A549 (cell line): ENCODE data around the gene LDHAL6B. TPM values are rescaled to one million over a fixed set of nuclear protein-coding genes. Genes with fewer than 3 reads are reported as not detected.
A peak's percentile ranks its signal among the peaks of the same experiment; 100 is the strongest.

Experiments used
- ATAC-seq, 2 experiments: fragments of 200-7000 bp in 1 of 2; fragments of >200 bp in 1 of 2; cut with Nextera tagmentation in 1 of 2; cut with Tn5 transposase in 1 of 2; 3 replicates each; pipeline versions ENCODE4 v1.8.0 to v1.9.1; 2018 to 2020; ENCODE audit warnings: mild to moderate bottlenecking in 1 of 2, moderate library complexity in 1 of 2
- CTCF ChIA-PET: fragments of 300-600 bp; sonication (Branson Sonifier 250); formaldehyde crosslinking; extraction: SDS; loops from one replicate; lab custom pipeline; 2021; ENCODE audit warnings: antibody characterized with exemption, inconsistent platforms; lab: Yijun Ruan, JAX
- POLR2A ChIA-PET: fragments of 350-600 bp; formaldehyde crosslinking; extraction: SDS; loops from one replicate; lab custom pipeline; 2021; ENCODE audit warnings: antibody characterized with exemption, inconsistent platforms; lab: Yijun Ruan, JAX
- DNase-seq, 2 experiments: peaks; one replicate each; pipeline versions ENCODE4 v3.0.0 to v3.0.0-alpha.2; 2011 to 2016; ENCODE audit warnings: low read depth in 1 of 2, low spot score in 1 of 2
- FAIRE-seq: peaks from 2 replicates; lab custom pipeline; 2011; peaks lifted over from hg19 to GRCh38; lab: Jason Lieb, UNC
- H3K27ac ChIP-seq, 2 experiments: fragments of >200 bp; sonication (Bioruptor Twin); formaldehyde crosslinking; 3 replicates each; pipeline ENCODE4 v1.5.1; 2016 to 2017
- H3K4me1 ChIP-seq: fragments of >200 bp; sonication (Bioruptor Twin); formaldehyde crosslinking; 3 replicates; pipeline ENCODE4 v1.6.1; 2016
- H3K4me2 ChIP-seq: fragments of >200 bp; sonication (Bioruptor Twin); formaldehyde crosslinking; 3 replicates; pipeline ENCODE4 v1.6.1; 2016
- H3K4me3 ChIP-seq: fragments of >200 bp; sonication (Bioruptor Twin); formaldehyde crosslinking; 3 replicates; pipeline ENCODE4 v1.5.1; 2016
- H3K9me3 ChIP-seq: fragments of >200 bp; sonication (Bioruptor Twin); formaldehyde crosslinking; 3 replicates; pipeline ENCODE4 v1.6.1; 2016
- CBX2 ChIP-seq: fragments of 200-600 bp; sonication (generic); IDR thresholded peaks from 2 replicates; pipeline ENCODE4 v1.6.1; 2016; ENCODE audit warnings: low read depth, mild to moderate bottlenecking, borderline replicate concordance
- CBX8 ChIP-seq: fragments of 200-600 bp; sonication (generic); IDR thresholded peaks from 2 replicates; pipeline ENCODE4 v1.6.1; 2016
- CEBPB ChIP-seq, 2 experiments: fragments of >200 bp in 1 of 2; sonication (Bioruptor Twin) in 1 of 2; formaldehyde crosslinking in 1 of 2; IDR thresholded peaks; 2 replicates each; pipeline ENCODE4 v1.6.1; 2012 to 2016
- CHD2 ChIP-seq: fragments of 150-350 bp; IDR thresholded peaks from 2 replicates; pipeline ENCODE4 v1.6.1; 2014; ENCODE audit warnings: low read length; ENCODE audit not compliant: partially characterized antibody
- CHD4 ChIP-seq: fragments of 200-600 bp; sonication (generic); IDR thresholded peaks from 2 replicates; pipeline ENCODE4 v1.6.1; 2016; ENCODE audit warnings: antibody characterized with exemption, mild to moderate bottlenecking, borderline replicate concordance
- FOSB ChIP-seq: fragments of 250-450 bp; sonication (Bioruptor Pico); IDR thresholded peaks from 2 replicates; pipeline ENCODE4 v1.5.0; 2020; ENCODE audit warnings: mild to moderate bottlenecking, moderate library complexity
- FOXS1 ChIP-seq: fragments of 250-450 bp; sonication (Bioruptor Pico); IDR thresholded peaks from 2 replicates; pipeline ENCODE4 v1.5.0; 2020; ENCODE audit warnings: mild to moderate bottlenecking, moderate library complexity
- GATA3 ChIP-seq: IDR thresholded peaks from 2 replicates; pipeline ENCODE4 v1.6.1; 2012; ENCODE audit warnings: borderline replicate concordance
- HEYL ChIP-seq: fragments of 250-450 bp; sonication (Bioruptor Pico); IDR thresholded peaks from 2 replicates; pipeline ENCODE4 v1.8.0; 2021; ENCODE audit warnings: mild to moderate bottlenecking, moderate library complexity
- HOXB13 ChIP-seq: fragments of 250-450 bp; sonication (Bioruptor Pico); IDR thresholded peaks from 2 replicates; pipeline ENCODE4 v1.5.0; 2020; ENCODE audit warnings: low read depth, mild to moderate bottlenecking, moderate library complexity
- JUN ChIP-seq, 2 experiments: fragments of >200 bp; sonication (Bioruptor Twin); formaldehyde crosslinking; IDR thresholded peaks; 2 replicates in 1 of 2; 3 replicates in 1 of 2; pipeline ENCODE4 v1.6.1; 2016 to 2017
- JUNB ChIP-seq: fragments of >200 bp; sonication (Bioruptor Twin); formaldehyde crosslinking; IDR thresholded peaks from 2 replicates; pipeline ENCODE4 v1.6.1; 2016
- KDM5A ChIP-seq: fragments of 200-600 bp; sonication (generic); IDR thresholded peaks from 2 replicates; pipeline ENCODE4 v1.6.1; 2016; ENCODE audit warnings: antibody characterized with exemption, mild to moderate bottlenecking
- MAFK ChIP-seq: fragments of 450-650 bp; IDR thresholded peaks from 2 replicates; pipeline ENCODE4 v1.6.1; 2014; ENCODE audit not compliant: partially characterized antibody
- NFE2L2 ChIP-seq: fragments of 150-350 bp; conservative IDR thresholded peaks from 2 replicates; pipeline ENCODE4 v1.6.1; 2014; ENCODE audit warnings: low read length
- PHF8 ChIP-seq: fragments of 200-600 bp; sonication (generic); IDR thresholded peaks from 2 replicates; pipeline ENCODE4 v1.6.1; 2016; ENCODE audit warnings: low read depth, mild to moderate bottlenecking, antibody characterized with exemption, moderate library complexity, borderline replicate concordance
- POLR2A ChIP-seq: IDR thresholded peaks from 2 replicates; pipeline ENCODE4 v1.6.1; 2012; ENCODE audit warnings: mild to moderate bottlenecking, low read length
- RFX5 ChIP-seq: fragments of 450-650 bp; IDR thresholded peaks from 2 replicates; pipeline ENCODE4 v1.7.1; 2014; ENCODE audit warnings: antibody characterized with exemption, mild to moderate bottlenecking, moderate library complexity
- RNF2 ChIP-seq: fragments of 200-600 bp; sonication (generic); IDR thresholded peaks from 2 replicates; pipeline ENCODE4 v1.6.1; 2016; ENCODE audit warnings: low read depth, mild to moderate bottlenecking, antibody characterized with exemption, moderate library complexity, borderline replicate concordance
- SREBF2 ChIP-seq: fragments of 450-650 bp; IDR thresholded peaks from 2 replicates; pipeline ENCODE4 v1.6.1; 2014; ENCODE audit warnings: mild to moderate bottlenecking, moderate library complexity
- ZC3H11A ChIP-seq: fragments of 450-650 bp; IDR thresholded peaks from 2 replicates; pipeline ENCODE4 v1.6.1; 2014; ENCODE audit warnings: antibody characterized with exemption, mild to moderate bottlenecking
- ZFP36 ChIP-seq: fragments of 450-650 bp; IDR thresholded peaks from 2 replicates; pipeline ENCODE4 v1.6.1; 2014; ENCODE audit warnings: borderline replicate concordance; ENCODE audit not compliant: partially characterized antibody
- WGBS: methylation state at CpG from one replicate; pipeline ENCODE4 v1.1.6; 2017; ENCODE audit errors: missing lambda C conversion rate; 5-methylcytosine and 5-hydroxymethylcytosine counted together
- polyA plus RNA-seq, 4 experiments: library from polyadenylated mRNA; depleted of rRNA in 3 of 4; stranded (reverse); fragments of >200 nt; fragmentation: RNase III in 1 of 4; extraction: RNeasy Plus Mini Kit Qiagen cat#74134 plus additional on column Dnase treatment in 1 of 4; gene quantifications; 2 replicates in 3 of 4; 3 replicates in 1 of 4; pipeline ENCODE4 v1.2.3, GENCODE V29; 2011 to 2017
- TF ChIP-seq, protein P1 (sequence below): fragments of 150-350 bp; IDR thresholded peaks from 2 replicates; pipeline ENCODE4 v1.6.1; 2014; ENCODE audit warnings: low read depth, mild to moderate bottlenecking, low read length
- TF ChIP-seq, protein P2 (sequence below): fragments of 200-600 bp; sonication (generic); IDR thresholded peaks from 2 replicates; pipeline ENCODE4 v1.6.1; 2016; ENCODE audit warnings: antibody characterized with exemption, mild to moderate bottlenecking, moderate library complexity
- TF ChIP-seq, protein P3 (sequence below): fragments of 250-450 bp; sonication (Bioruptor Pico); IDR thresholded peaks from 2 replicates; pipeline ENCODE4 v1.5.0; 2021; ENCODE audit warnings: mild to moderate bottlenecking, moderate library complexity, borderline replicate concordance
- TF ChIP-seq, protein P4 (sequence below): IDR thresholded peaks from 2 replicates; pipeline ENCODE4 v1.6.1; 2012; ENCODE audit warnings: low read depth, borderline replicate concordance
- TF ChIP-seq, protein P5 (sequence below): IDR thresholded peaks from 2 replicates; pipeline ENCODE4 v1.6.1; 2012

Gene LDHAL6B
- polyA plus RNA-seq, 2 of the 4 experiments (the other 2 are of a cell fraction) = not detected

DNA sequence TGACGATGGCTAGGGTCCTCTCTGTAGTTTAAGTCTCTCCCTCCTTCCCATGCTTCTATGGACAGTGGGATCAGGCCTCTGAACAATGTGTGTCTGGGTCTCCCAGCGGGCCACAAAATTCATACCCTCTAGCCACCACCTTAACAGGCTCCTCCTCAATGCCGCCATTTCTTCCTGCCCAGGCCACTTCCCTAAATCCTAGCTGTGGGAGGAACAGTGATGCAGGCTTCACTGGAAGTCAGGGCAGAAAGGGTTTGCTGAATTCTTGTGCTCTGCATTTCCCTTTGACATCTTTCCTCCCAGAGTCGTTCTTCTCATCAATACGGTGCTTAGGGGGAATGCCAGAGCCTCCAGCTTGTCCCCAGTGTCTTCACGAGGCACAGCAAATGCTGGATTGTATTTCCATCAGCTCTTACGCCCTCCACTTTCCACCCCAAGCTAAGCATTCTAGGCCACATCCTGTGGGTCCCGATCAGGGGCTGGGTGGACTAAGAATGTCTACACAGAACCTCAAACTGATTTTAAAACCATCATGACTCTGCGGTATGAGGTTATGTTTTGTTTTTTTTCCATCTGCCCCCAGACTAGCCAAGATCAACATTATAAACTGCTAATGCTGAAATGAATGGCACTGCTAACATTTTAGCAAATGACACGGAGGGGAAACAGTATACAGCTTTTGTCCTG, 11.9 kb upstream of the LDHAL6B start:
- no peak overlapping the region for H3K4me3 ChIP-seq
- no peak overlapping the region for H3K4me2 ChIP-seq
- DNase-seq = no peak
- H3K27ac ChIP-seq = peak overlapping the region in 1 of 2 experiments; percentile 91; a peak in 3 of 6 replicates
- ChIA-PET POLR2A (no interaction called here), CTCF (interaction anchor here (2.9 kb wide), 1 partner anchor 20 kb away, joined by 10 read pairs; no protein-coding TSS in a partner anchor)
- H3K4me1 ChIP-seq = peaks cover 60% of the 10 kb centered on the region
- WGBS = 93% methylated on average over 10 of the region's 10 CpGs
- TF ChIP-seq SREBF2 (no peak), FOSB (CRISPR knock-in tag) (no peak), JUNB (no peak), KDM5A (no peak), ZFP36 (no peak), CBX2 (no peak), ZC3H11A (no peak), MAFK (no peak), NFE2L2 (no peak), CEBPB (IDR thresholded peaks at IDR 0.05) (no peak), GATA3 (no peak), PHF8 (no peak), CBX8 (no peak), FOXS1 (CRISPR knock-in tag) (no peak)
- TF ChIP-seq, protein P1, sequence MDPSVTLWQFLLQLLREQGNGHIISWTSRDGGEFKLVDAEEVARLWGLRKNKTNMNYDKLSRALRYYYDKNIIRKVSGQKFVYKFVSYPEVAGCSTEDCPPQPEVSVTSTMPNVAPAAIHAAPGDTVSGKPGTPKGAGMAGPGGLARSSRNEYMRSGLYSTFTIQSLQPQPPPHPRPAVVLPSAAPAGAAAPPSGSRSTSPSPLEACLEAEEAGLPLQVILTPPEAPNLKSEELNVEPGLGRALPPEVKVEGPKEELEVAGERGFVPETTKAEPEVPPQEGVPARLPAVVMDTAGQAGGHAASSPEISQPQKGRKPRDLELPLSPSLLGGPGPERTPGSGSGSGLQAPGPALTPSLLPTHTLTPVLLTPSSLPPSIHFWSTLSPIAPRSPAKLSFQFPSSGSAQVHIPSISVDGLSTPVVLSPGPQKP = no peak
- H3K9me3 ChIP-seq = no peaks in the 10 kb centered on the region
- FAIRE-seq = no peak
- no peak for ATAC-seq

DNA sequence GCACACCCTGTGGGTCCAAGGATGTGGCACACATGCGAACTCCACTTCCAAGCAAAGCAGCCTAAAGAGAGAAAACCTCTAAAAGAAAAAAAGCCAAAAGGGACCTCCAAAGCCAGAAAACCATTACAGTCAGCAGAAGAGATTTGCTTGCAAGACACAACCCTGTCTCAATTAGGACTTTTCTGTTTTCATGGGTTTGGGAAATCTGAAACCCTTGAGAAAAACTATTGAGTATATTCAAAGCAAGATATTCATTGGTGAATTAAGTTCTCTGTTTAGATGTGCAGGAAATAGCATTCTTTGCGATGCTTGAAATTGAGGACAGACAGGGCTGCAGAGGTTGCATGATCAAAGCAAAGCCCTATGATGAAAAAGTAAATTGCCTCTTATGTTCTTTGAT, 10.2 kb upstream of the LDHAL6B start:
- TF ChIP-seq CHD4 = no peak
- no peak for TF ChIP-seq SREBF2
- no peak for TF ChIP-seq GATA3
- no peak for TF ChIP-seq JUN (IDR thresholded peaks at IDR 0.05)
- TF ChIP-seq, protein P2, sequence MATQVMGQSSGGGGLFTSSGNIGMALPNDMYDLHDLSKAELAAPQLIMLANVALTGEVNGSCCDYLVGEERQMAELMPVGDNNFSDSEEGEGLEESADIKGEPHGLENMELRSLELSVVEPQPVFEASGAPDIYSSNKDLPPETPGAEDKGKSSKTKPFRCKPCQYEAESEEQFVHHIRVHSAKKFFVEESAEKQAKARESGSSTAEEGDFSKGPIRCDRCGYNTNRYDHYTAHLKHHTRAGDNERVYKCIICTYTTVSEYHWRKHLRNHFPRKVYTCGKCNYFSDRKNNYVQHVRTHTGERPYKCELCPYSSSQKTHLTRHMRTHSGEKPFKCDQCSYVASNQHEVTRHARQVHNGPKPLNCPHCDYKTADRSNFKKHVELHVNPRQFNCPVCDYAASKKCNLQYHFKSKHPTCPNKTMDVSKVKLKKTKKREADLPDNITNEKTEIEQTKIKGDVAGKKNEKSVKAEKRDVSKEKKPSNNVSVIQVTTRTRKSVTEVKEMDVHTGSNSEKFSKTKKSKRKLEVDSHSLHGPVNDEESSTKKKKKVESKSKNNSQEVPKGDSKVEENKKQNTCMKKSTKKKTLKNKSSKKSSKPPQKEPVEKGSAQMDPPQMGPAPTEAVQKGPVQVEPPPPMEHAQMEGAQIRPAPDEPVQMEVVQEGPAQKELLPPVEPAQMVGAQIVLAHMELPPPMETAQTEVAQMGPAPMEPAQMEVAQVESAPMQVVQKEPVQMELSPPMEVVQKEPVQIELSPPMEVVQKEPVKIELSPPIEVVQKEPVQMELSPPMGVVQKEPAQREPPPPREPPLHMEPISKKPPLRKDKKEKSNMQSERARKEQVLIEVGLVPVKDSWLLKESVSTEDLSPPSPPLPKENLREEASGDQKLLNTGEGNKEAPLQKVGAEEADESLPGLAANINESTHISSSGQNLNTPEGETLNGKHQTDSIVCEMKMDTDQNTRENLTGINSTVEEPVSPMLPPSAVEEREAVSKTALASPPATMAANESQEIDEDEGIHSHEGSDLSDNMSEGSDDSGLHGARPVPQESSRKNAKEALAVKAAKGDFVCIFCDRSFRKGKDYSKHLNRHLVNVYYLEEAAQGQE = no peak
- TF ChIP-seq, protein P1 = no peak
- TF ChIP-seq CHD2 = no peak
- TF ChIP-seq, protein P3, sequence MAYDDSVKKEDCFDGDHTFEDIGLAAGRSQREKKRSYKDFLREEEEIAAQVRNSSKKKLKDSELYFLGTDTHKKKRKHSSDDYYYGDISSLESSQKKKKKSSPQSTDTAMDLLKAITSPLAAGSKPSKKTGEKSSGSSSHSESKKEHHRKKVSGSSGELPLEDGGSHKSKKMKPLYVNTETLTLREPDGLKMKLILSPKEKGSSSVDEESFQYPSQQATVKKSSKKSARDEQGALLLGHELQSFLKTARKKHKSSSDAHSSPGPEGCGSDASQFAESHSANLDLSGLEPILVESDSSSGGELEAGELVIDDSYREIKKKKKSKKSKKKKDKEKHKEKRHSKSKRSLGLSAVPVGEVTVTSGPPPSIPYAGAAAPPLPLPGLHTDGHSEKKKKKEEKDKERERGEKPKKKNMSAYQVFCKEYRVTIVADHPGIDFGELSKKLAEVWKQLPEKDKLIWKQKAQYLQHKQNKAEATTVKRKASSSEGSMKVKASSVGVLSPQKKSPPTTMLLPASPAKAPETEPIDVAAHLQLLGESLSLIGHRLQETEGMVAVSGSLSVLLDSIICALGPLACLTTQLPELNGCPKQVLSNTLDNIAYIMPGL = no peak
- TF ChIP-seq JUNB = no peak
- TF ChIP-seq, protein P4, sequence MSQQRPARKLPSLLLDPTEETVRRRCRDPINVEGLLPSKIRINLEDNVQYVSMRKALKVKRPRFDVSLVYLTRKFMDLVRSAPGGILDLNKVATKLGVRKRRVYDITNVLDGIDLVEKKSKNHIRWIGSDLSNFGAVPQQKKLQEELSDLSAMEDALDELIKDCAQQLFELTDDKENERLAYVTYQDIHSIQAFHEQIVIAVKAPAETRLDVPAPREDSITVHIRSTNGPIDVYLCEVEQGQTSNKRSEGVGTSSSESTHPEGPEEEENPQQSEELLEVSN = no peak
- no peak for TF ChIP-seq HEYL (CRISPR knock-in tag)
- TF ChIP-seq RFX5 = no peak
- no peak for TF ChIP-seq FOSB (CRISPR knock-in tag)
- TF ChIP-seq POLR2A = no peak
- no peak for TF ChIP-seq HOXB13 (CRISPR knock-in tag)
- no peak for TF ChIP-seq RNF2
- TF ChIP-seq, protein P5, sequence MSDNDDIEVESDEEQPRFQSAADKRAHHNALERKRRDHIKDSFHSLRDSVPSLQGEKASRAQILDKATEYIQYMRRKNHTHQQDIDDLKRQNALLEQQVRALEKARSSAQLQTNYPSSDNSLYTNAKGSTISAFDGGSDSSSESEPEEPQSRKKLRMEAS = no peak
- no peak for TF ChIP-seq CBX2
- ChIA-PET POLR2A (no interaction called here), CTCF (interaction anchor here (1.9 kb wide), 1 partner anchor 8 kb away, joined by 4 read pairs; no protein-coding TSS in a partner anchor)
- FAIRE-seq (no peak), ATAC-seq (no peak), DNase-seq (no peak)
- Histone ChIP-seq H3K4me1 (peaks cover 64% of the 10 kb centered on the region), H3K9me3 (no peaks in the 10 kb centered on the region), H3K27ac (peak overlapping the region; percentile 5 to 19; a peak in 3 of 6 replicates), H3K4me2 (no peak overlapping the region), H3K4me3 (no peak overlapping the region)
- 93% methylated on average over 2 of the region's 2 CpGs for WGBS
